ENCODE measurements around the gene MPP2. TPM values are rescaled to one million over a fixed set of nuclear protein-coding genes. Genes with fewer than 3 reads are reported as not detected.

Gene MPP2
- total and polyA plus RNA-seq, 2 donors (not counting 3 experiments of a cell fraction or from before 2014, with no cell fraction given) = 1.4 to 1.6 TPM

- no peak overlapping the region for H3K9ac ChIP-seq (replicated peaks; ENCODE audit: extremely low read depth, insufficient read depth, low read length)
- no peaks in the 10 kb centered on the region for H3K9me3 ChIP-seq (replicated peaks; ENCODE audit: control insufficient read depth, insufficient read depth, low read length)
- TF ChIP-seq MYC (IDR thresholded peaks at IDR 0.05; ENCODE audit: low read depth, low read length) (no peak), EZH2 (IDR thresholded peaks at IDR 0.05; ENCODE audit: borderline replicate concordance, low read depth, low read length, severe bottlenecking) (no peak), JUN (IDR thresholded peaks at IDR 0.05; ENCODE audit: borderline replicate concordance, insufficient read depth, insufficient read length, low read depth) (no peak), CTCF (IDR thresholded peaks at IDR 0.05; ENCODE audit: extremely low read depth in 1 of 2, insufficient read depth in 1 of 2, low read depth in 1 of 2, low read length in 2 of 2) (no peak), POLR2A (IDR thresholded peaks at IDR 0.05; ENCODE audit: low read depth, low read length) (no peak), GATA2 (IDR thresholded peaks at IDR 0.05; ENCODE audit: insufficient read depth, insufficient read length, low read depth, low read length) (no peak), POLR2AphosphoS5 (IDR thresholded peaks at IDR 0.05; ENCODE audit: insufficient read depth, low read depth, low read length) (no peak), MAX (IDR thresholded peaks at IDR 0.05; ENCODE audit: insufficient read depth, insufficient read length) (no peak), FOS (IDR thresholded peaks at IDR 0.05; ENCODE audit: borderline replicate concordance, insufficient read depth, low read length) (no peak)
- BruUV-seq (replicated peaks) = no TSS peak
- dilution Hi-C loops (cut with MboI; ENCODE audit: extremely low pct_ligation_motif_present, low sequenced_read_pairs) (no loop called here), intact Hi-C loops (cut with micrococcal nuclease) (no loop called here)
- ChIA-PET POLR2A (no interaction called here), CTCF (no interaction called here)
- no peak overlapping the region for H3K27ac ChIP-seq (ENCODE audit: insufficient read depth, low read depth, low read length)
- DNase-seq (ENCODE audit: low read depth, low spot score) (no peak), FAIRE-seq (no peak)
- H3K27me3 ChIP-seq (ENCODE audit: control insufficient read depth in 2 of 2, insufficient read depth in 2 of 2, low read length in 2 of 2) = peaks cover 6 to 12% of the 10 kb centered on the region in 2 experiments
- H3K79me2 ChIP-seq (ENCODE audit: control insufficient read depth, insufficient read depth, low read length) = no peaks in the 10 kb centered on the region
- no peaks in the 10 kb centered on the region for H4K20me1 ChIP-seq (replicated peaks; ENCODE audit: control insufficient read depth, extremely low read depth, insufficient read depth, low read length)
- no peak overlapping the region for H2AFZ ChIP-seq (ENCODE audit: low read depth, low read length)
- no peaks in the 10 kb centered on the region for H3K9me1 ChIP-seq (replicated peaks; ENCODE audit: control insufficient read depth, extremely low read depth, insufficient read depth, low read length)
- H3K4me3 ChIP-seq (replicated peaks in 1 of 3; ENCODE audit: insufficient read depth in 1 of 3, low read depth in 1 of 3, low read length in 3 of 3) = no peak overlapping the region
- no peaks in the 10 kb centered on the region for H3K4me1 ChIP-seq (ENCODE audit: control insufficient read depth, extremely low read depth, insufficient read depth, low read length)
- H3K4me2 ChIP-seq (ENCODE audit: insufficient read depth, low read length) = no peak overlapping the region
- H3K36me3 ChIP-seq (ENCODE audit: control insufficient read depth in 2 of 2, extremely low read depth in 1 of 2, insufficient read depth in 2 of 2, low read length in 2 of 2) = no peaks in the 10 kb centered on the region
Measured at GRCh38 chr17:43861960-43862359, 45.4 kb downstream of the MPP2 start.
